ENCODE data around the gene SYNDIG1. TPM values are rescaled to one million over a fixed set of nuclear protein-coding genes. Genes with fewer than 3 reads are reported as not detected.

Gene SYNDIG1
- total RNA-seq, 4 donors from 2014 or later: 0.45 TPM; not detected in 3

DNA sequence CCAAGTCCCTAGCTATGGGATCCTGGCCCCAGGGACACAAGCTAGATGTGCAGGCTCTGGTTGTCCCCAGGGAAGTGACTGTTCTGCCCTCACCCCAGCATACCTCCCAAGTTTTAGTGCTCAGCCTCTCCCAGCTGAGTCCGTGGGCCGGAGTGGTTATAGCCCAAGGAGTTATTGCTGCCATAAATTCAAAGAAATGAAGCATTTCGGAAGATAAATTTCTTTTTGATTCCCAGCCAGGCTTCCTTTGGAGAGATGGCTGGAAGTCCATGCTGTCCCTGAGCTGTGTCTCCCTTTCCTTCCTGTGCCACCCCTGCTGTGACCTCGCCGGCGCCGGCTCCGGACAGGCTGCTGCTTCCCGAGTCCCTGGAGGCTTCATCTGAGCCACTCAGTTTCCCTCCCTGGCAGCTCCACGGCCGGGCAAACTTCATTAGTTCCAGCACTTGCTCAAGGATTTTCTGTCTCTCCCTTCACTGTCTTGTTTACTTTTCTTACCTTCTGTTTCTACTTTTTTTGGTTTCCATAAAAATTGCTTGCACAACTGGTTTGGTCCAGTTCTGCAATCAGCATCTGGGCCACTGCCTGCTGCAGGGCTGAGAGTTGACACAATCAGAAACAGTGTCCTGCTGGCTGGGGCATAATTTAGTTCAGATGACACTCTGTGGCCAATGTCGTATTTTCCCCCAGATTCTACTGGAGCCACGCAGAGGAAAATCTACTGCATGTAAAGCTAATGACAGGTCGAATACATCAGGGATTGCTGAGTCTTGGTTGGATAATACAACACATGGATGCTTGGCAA lies 225.5 kb downstream of the SYNDIG1 start:
- TF ChIP-seq POLR2A (IDR thresholded peaks at IDR 0.05): no peak
- TF ChIP-seq, protein P1, sequence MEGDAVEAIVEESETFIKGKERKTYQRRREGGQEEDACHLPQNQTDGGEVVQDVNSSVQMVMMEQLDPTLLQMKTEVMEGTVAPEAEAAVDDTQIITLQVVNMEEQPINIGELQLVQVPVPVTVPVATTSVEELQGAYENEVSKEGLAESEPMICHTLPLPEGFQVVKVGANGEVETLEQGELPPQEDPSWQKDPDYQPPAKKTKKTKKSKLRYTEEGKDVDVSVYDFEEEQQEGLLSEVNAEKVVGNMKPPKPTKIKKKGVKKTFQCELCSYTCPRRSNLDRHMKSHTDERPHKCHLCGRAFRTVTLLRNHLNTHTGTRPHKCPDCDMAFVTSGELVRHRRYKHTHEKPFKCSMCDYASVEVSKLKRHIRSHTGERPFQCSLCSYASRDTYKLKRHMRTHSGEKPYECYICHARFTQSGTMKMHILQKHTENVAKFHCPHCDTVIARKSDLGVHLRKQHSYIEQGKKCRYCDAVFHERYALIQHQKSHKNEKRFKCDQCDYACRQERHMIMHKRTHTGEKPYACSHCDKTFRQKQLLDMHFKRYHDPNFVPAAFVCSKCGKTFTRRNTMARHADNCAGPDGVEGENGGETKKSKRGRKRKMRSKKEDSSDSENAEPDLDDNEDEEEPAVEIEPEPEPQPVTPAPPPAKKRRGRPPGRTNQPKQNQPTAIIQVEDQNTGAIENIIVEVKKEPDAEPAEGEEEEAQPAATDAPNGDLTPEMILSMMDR (IDR thresholded peaks at IDR 0.05): no peak
- WGBS, 2 donors: 29 to 40% methylated on average over 14 of the region's 14 CpGs
- peak in 1 of 2 donors; percentile 84 for DNase-seq (ENCODE audit: low spot score in 2 of 2)
- no peak overlapping the region for H3K4me3 ChIP-seq (ENCODE audit: low read depth, poor library complexity, severe bottlenecking)
- intact Hi-C loops (cut with DNase I; ENCODE audit: low total_unique reads): no loop called here

DNA sequence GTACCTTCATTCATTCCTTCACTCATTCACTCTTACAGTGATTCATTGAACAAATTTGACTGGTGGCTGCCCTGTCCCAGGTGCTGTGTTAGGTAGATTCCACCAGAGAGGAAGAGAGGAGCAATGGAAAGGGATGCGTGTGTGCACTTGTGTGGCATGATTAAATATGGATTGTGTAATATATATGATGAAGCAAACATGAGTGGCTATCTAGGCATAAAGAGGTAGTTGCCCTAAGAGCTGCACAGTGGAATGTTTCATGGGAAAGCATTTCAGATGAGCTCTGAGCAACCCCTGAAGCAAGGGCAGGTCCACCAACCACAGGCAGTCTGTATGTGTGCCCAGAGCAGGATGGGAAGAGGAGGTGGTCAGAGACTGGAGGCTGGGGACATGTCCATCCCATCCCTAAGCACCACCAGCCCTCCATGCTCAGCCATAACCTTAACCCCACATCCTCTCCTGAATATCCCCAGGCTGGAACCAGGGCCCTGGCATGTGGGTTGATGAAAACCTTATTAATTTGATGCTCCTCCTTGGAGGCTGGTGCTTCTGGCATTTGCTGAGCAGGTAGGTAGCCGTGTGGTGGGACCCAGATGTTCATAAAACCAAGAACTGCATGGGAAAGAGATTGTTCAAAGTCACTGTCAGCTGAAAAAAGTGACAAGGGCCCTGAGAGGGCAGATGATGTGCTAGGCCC lies 226.2 kb downstream of the SYNDIG1 start:
- TF ChIP-seq, protein P1 (IDR thresholded peaks at IDR 0.05): no peak
- TF ChIP-seq POLR2A (IDR thresholded peaks at IDR 0.05): no peak
- WGBS, 2 donors: 85 to 86% methylated on average over 2 of the region's 2 CpGs
- H3K4me3 ChIP-seq (ENCODE audit: low read depth, poor library complexity, severe bottlenecking): no peak overlapping the region
- intact Hi-C loops (cut with DNase I; ENCODE audit: low total_unique reads): no loop called here
- DNase-seq (ENCODE audit: low spot score in 2 of 2): peak; percentile 6 to 70

DNA sequence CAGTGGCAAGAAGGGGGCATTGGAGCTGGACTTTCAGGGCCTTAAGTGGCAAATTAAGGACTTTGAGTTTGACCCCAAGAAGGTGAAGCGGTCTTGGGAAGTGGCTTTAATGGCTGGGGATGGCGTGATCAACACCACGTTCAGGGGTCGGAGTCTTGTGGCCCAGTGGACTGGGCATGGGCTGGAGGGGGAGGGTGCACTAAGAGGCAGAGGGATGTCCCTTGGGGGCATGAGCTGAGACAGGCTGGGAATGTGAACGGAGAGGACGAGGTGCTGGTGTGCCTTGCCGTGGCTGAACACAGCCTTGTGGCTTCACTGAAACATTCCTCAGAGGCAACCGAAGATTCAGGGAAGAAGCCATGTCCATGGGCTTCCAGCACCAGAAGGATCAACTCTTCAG lies 227.0 kb downstream of the SYNDIG1 start:
- WGBS, 2 donors: 91 to 97% methylated on average over 8 of the region's 8 CpGs
- no peak overlapping the region for H3K4me3 ChIP-seq (ENCODE audit: low read depth, poor library complexity, severe bottlenecking)
- intact Hi-C loops (cut with DNase I; ENCODE audit: low total_unique reads): no loop called here
- DNase-seq (ENCODE audit: low spot score in 2 of 2): peak; percentile 4 to 77
- TF ChIP-seq, protein P1 (IDR thresholded peaks at IDR 0.05): no peak
- TF ChIP-seq POLR2A (IDR thresholded peaks at IDR 0.05): no peak

DNA sequence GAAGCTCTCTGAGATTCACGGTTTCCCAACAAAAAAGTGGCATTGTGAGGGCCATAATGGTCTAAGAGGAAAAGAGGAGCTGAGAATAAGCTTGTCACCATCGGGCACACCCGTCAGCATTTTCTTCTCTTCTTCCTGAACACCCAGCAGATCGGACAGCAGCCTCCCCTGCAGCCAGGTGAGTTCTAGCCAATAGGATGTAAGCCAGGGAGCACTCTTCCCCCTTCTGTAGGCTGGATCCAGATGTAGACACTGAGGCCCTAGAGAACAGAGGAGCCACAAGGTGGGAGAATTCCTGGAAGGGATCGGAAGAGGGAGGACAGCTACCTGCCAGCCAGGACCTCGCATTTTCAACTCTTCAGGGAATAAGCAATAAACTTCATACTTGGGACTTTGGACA lies 228.0 kb downstream of the SYNDIG1 start:
- peak in 1 of 2 donors; percentile 48 for DNase-seq (ENCODE audit: low spot score in 2 of 2)
- intact Hi-C loops (cut with DNase I; ENCODE audit: low total_unique reads): no loop called here
- H3K4me3 ChIP-seq (ENCODE audit: low read depth, poor library complexity, severe bottlenecking): no peak overlapping the region
- TF ChIP-seq, protein P1 (IDR thresholded peaks at IDR 0.05): no peak
- TF ChIP-seq POLR2A (IDR thresholded peaks at IDR 0.05): no peak
- WGBS, 2 donors: 90 to 94% methylated on average over 6 of the region's 6 CpGs

DNA sequence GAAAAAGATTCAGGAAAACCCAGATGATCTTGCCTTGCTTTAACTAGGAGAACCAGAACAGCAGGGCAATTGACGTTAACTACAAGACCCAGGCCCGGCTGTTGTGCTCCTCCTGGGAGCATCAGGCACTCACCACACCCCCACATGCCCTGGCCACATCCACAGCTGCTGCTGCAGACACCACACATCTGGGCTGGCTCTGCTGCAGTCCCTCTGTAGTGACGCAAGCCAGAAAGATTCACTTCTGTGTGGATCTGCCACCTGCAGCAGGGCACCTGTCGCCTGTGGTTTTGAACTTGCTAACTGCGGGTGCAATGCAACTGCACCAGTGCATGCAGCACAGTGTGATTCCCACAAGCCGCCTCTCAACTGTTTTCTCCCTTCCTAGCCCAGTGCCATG lies 228.8 kb downstream of the SYNDIG1 start:
- WGBS, 2 donors: 66 to 70% methylated on average over 6 of the region's 6 CpGs
- intact Hi-C loops (cut with DNase I; ENCODE audit: low total_unique reads): no loop called here
- H3K4me3 ChIP-seq (ENCODE audit: low read depth, poor library complexity, severe bottlenecking): no peak overlapping the region
- DNase-seq (ENCODE audit: low spot score in 2 of 2): peak; percentile 7 to 45
- TF ChIP-seq, protein P1 (IDR thresholded peaks at IDR 0.05): no peak
- no peak for TF ChIP-seq POLR2A (IDR thresholded peaks at IDR 0.05)

All from lower leg skin (tissue), 4 donors.